Anterior cingulate cortex (tissue), 58 donors: Measurements from ENCODE around the gene MCC.

Experiments used
- DNase-seq, 58 donors: peaks; one replicate each; lab custom pipeline; 2025; lab: John Stamatoyannopoulos, UW

MCC gene

DNA sequence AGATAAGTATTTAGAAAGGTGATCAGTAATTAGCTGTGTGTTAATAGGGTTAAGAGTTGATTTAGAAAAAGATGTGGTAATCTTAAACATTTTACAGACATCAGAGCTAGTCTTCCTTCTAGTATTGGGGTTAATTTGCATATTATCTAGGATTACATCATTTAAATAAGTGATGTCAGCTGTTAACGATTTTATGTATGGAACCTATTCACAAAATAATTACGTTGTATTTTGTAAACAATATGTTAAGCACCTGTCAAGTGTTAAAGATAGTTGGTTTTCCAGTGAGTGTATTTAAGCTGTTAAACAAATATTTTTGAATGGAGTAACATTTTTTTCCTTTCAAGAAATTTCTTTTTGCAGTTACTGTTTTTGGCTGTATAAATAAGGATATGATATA is 509.4 kb downstream of the MCC start:
- DNase-seq = no peak

DNA sequence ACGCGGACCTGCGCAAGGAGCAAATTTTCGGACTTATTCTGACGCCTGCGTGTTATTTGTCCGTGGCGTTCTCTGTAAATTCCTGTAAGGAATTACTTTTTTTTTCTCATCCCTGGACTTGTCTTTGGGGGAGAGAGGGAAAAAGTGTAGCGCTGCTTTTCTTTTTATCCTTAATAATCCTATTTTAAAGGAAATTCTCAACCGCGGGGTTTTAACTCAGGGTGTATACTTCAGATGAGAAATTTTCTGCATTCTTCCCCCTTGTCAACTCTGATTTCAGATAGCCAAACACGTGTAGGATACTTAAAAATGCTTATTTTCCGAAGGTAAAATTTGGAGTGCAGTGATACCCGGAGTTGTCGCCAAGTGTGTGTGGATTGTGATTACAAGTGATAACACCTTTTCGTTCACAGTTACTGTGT is 510.8 kb downstream of the MCC start:
- DNase-seq = no peak

DNA sequence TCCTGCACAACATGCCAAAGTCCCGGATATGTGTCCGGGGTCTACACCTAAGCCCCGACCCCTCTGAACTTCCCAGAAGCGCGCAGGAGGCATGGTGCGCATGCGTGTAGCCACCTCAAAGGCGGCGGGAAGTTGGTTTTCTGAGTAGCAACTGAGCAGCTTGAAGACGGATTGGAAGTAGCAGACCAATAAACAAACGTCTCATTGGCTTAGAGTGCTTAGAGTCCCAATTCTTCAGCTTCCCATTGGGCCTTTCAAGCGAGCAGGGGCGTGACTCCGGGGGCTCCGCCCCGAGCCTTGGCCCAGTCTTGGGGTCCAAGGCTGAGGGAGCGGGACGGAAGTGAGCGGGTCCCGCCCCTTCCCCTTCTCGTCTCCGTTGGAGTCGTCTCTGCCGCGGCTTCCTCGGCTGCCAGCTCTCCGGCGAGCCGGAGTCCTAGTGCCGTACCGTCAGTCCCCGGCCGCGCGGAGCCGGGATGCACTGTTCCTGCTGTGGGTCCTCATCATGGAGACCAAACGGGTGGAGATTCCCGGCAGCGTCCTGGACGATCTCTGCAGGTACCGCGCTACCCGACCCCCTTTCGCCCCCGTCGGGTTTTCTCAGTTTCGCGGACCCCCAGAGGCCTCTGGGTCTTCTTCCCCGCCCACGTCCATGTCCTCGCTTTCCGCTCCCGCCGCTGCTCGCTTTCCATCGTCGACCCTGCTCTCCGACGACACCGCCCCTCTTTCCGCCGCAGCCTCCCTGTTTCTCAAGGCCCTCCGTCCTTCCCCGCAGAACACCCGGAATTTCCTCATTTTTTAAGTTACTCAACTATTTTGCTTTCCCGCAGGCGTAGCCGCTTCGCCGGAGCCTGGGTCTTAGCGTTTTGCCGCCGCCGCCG is 511.6 kb downstream of the MCC start, which contains the start of gene DCP2:
Gene DCP2 (plus strand): TSS at position 367 of the 878 bp plus-strand sequence. CDS start 136 bp downstream, at position 503.
- peak; percentile 57 to 97 (median 90) for DNase-seq

DNA sequence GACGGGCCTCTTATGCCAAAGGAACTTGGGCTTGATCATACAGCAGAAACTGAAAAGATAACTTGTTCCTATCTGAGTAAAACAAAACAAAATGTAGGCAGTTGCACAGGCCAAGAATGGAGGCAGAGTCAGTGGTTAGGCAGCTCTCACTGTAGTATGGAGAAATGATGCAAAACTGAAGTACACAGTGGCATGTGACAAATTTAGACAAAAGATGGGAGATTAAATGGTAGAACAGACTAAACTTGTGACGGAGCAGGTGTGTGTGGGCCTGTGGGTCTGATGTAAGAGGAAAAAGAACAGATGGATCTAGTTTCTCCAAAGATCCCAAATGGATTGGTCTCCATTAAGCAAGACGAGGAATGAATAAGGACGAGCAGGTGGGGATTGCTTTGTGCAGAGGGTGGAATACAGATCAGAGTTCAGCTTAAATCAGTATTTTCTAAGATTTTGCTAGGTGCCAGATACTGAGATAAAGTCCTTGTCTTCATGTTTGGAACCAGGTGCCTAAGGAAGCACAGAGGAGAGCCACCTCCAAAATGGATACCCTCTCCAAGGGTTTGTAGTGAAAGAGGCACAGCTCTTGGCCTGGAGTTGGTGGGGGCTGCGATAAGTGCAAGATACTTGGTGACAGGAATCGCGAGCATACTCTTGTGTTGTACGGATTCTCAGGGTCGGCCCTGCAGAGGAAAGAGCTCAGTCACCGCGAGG is 512.4 kb downstream of the MCC start:
- no peak for DNase-seq

DNA sequence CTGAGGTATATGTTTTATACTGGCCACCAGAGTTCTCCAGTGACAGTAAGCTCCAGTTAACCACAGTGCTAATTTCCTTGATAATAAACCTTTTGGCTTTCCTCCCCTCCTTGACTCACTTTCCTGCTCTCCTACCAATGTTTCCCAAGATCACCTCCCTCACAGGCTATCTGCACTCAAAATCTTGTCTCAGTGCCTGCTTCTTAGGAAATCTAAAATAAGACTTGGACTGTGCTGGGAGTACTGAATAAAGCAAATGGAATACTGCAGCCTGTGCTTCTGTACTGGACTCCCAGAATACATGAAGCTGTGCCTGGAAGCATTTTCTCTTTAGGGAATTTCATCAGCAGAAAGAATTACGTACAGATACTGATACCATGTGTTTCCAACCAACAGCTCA is 513.4 kb downstream of the MCC start:
- DNase-seq = no peak

DNA sequence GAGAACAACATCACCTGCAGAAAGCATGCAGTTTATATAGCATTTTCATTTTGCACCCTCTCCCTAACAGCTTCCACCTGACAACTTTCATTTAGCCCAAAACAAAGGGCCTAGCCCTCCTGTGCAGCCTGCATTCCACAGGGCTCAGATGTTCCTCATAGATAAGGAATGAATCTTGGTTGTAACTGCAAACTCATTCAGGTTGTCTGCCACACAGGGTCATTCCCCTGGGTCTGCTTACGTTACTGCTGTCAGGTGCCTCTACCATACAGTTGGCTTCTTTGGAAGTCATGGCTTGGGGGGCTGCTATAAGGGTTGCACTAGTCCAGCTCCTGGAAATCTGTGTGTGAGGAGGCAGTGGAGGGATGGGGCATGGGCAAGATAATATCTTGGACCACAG is 514.3 kb downstream of the MCC start:
- DNase-seq = no peak

DNA sequence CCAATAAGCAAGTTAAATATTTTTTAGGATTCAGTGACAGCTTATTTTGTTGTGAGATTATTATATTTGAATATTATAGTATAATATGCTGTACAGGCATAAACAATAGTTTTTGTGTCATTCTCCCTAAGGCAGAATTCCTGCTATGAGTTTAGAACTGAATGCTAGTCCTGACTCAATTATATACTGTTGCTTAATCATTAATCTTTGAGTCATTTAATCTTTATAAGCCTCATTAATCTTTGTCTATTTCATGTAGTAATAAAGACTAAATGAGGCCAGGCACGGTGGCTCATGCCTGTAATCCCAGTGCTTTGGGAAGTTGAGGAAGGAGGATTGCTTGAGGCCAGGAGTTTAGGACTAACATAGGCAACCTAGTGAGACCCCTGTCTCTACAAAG is 515.2 kb downstream of the MCC start:
- no peak for DNase-seq
